BLaER1 (cell line): Measurements from ENCODE around the gene NCS1.

Experiments used
- H3K27ac ChIP-seq: shearing (Covaris generic); formaldehyde crosslinking; 2 replicates; pipeline ENCODE4 v1.8.1; 2022
- H3K27me3 ChIP-seq: shearing (Covaris generic); formaldehyde crosslinking; 2 replicates; pipeline ENCODE4 v1.8.1; 2022
- H3K36me3 ChIP-seq: shearing (Covaris generic); formaldehyde crosslinking; 2 replicates; pipeline ENCODE4 v1.8.1; 2022
- H3K4me1 ChIP-seq: shearing (Covaris generic); formaldehyde crosslinking; 2 replicates; pipeline ENCODE4 v1.8.1; 2022
- H3K4me2 ChIP-seq: shearing (Covaris generic); formaldehyde crosslinking; 2 replicates; pipeline ENCODE4 v1.8.1; 2022
- H3K4me3 ChIP-seq: shearing (Covaris generic); formaldehyde crosslinking; 2 replicates; pipeline ENCODE4 v1.8.1; 2022
- H3K9ac ChIP-seq: shearing (Covaris generic); formaldehyde crosslinking; 2 replicates; pipeline ENCODE4 v1.8.1; 2022
- H3K9me3 ChIP-seq: shearing (Covaris generic); formaldehyde crosslinking; 2 replicates; pipeline ENCODE4 v1.8.1; 2022
- H4K20me1 ChIP-seq: shearing (Covaris generic); formaldehyde crosslinking; 2 replicates; pipeline ENCODE4 v1.8.1; 2022
- Cebpa-rat ChIP-seq: shearing (Covaris generic); IDR thresholded peaks from 2 replicates; pipeline ENCODE4 v1.8.1; 2022

Gene NCS1

GRCh38 chr9:130144703-130145102, 27.5 kb upstream of the NCS1 start:
- Histone ChIP-seq H3K4me2 (no peak overlapping the region), H3K9ac (no peak overlapping the region), H3K27ac (no peak overlapping the region), H3K4me3 (no peak overlapping the region), H3K4me1 (peaks cover 46% of the 10 kb centered on the region), H3K9me3 (no peaks in the 10 kb centered on the region), H4K20me1 (no peaks in the 10 kb centered on the region), H3K36me3 (no peaks in the 10 kb centered on the region), H3K27me3 (no peaks in the 10 kb centered on the region)
- TF ChIP-seq Cebpa-rat: no peak

GRCh38 chr9:130145658-130146057, 26.5 kb upstream of the NCS1 start:
- Histone ChIP-seq H3K36me3 (no peaks in the 10 kb centered on the region), H4K20me1 (no peaks in the 10 kb centered on the region), H3K9me3 (no peaks in the 10 kb centered on the region), H3K27me3 (no peaks in the 10 kb centered on the region), H3K4me1 (peaks cover 37% of the 10 kb centered on the region), H3K4me2 (no peak overlapping the region), H3K4me3 (no peak overlapping the region), H3K9ac (no peak overlapping the region), H3K27ac (no peak overlapping the region)
- no peak for TF ChIP-seq Cebpa-rat

DNA sequence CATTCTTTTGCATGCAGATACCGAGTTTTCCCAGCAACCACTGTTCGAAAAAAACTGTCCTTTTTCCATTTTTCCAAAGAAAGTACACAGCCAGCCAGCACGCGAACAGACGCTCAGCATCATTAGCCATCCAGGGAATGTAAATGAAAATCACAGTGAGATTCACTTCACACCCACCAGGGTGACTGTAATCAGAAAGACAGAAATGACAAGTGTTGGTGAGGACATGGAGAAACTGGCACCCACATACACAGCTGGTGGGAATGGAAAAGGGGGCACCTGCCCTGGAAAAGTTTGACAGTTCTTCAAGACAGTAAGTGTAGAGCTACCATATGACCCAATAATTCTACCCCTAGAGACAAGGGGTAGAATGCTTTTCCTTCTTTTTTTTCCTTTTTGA, 25.0 kb upstream of the NCS1 start:
- no peaks in the 10 kb centered on the region for H3K36me3 ChIP-seq
- no peak overlapping the region for H3K4me2 ChIP-seq
- H3K4me1 ChIP-seq: peaks cover 23% of the 10 kb centered on the region
- no peak for TF ChIP-seq Cebpa-rat
- H4K20me1 ChIP-seq: no peaks in the 10 kb centered on the region
- H3K27ac ChIP-seq: no peak overlapping the region
- H3K9me3 ChIP-seq: no peaks in the 10 kb centered on the region
- H3K9ac ChIP-seq: no peak overlapping the region
- H3K4me3 ChIP-seq: no peak overlapping the region
- H3K27me3 ChIP-seq: no peaks in the 10 kb centered on the region

GRCh38 chr9:130147910-130148309, 24.3 kb upstream of the NCS1 start:
- Histone ChIP-seq H3K9ac (no peak overlapping the region), H3K36me3 (no peaks in the 10 kb centered on the region), H3K27ac (no peak overlapping the region), H4K20me1 (no peaks in the 10 kb centered on the region), H3K4me1 (peaks cover 16% of the 10 kb centered on the region), H3K4me2 (no peak overlapping the region), H3K9me3 (no peaks in the 10 kb centered on the region), H3K27me3 (no peaks in the 10 kb centered on the region), H3K4me3 (no peak overlapping the region)
- TF ChIP-seq Cebpa-rat: no peak

DNA sequence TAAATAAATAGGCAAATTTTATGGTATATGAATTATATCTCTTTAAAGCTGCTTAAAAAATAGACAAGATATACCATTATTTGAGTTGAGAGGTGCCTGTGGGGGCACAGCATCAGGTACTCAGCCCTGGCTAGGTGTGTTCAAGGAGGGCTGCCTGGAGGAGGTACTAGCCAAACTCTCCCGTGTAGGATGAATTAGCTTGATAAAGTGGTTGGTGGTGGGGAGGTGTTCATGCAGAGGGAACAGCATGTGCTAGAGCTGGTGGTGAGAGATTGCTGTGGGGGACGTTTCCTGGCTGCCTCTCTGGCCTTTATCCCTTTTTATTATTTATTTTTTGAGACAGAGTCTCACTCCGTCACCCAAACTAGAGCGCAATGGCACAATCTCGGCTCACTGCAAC, 23.2 kb upstream of the NCS1 start:
- TF ChIP-seq Cebpa-rat: no peak
- no peaks in the 10 kb centered on the region for H4K20me1 ChIP-seq
- H3K4me1 ChIP-seq: peaks cover 4% of the 10 kb centered on the region
- H3K9me3 ChIP-seq: no peaks in the 10 kb centered on the region
- H3K4me2 ChIP-seq: no peak overlapping the region
- H3K27me3 ChIP-seq: no peaks in the 10 kb centered on the region
- H3K27ac ChIP-seq: no peak overlapping the region
- H3K4me3 ChIP-seq: no peak overlapping the region
- no peaks in the 10 kb centered on the region for H3K36me3 ChIP-seq
- H3K9ac ChIP-seq: no peak overlapping the region

DNA sequence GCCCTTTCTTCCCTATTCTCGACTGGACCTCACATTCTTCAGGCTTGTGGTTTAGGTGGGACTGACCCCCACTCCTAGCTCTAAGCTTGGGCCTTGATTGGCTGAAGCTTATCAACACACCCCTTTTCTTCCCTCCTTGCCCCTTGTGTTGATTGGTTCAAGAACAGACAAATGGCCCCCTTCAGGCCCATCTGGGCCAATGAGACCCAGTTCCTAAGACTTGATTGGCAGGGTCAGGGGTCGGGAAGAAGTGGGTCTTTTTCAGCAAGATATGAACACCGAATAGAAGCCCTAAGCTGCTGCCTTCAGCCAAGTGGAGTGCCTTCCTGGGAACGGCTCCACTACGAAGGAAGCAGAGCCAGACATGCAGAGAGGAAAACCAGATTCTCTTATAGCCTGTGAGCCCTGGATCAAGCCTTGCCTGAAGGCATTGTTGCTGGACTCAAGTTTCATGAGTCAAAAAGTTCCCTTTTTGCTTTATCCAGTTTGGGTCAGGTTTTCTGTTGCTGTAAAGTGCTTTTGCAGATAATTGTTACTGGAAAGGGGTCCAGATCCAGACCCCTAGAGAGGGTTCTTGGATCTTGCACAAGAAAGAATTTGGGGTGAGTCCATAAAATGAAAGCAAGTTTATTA, 22.4 kb upstream of the NCS1 start:
- Histone ChIP-seq H3K36me3 (no peaks in the 10 kb centered on the region), H3K27ac (no peak overlapping the region), H3K9ac (no peak overlapping the region), H3K27me3 (no peaks in the 10 kb centered on the region), H3K9me3 (no peaks in the 10 kb centered on the region), H3K4me1 (no peaks in the 10 kb centered on the region), H3K4me2 (no peak overlapping the region), H3K4me3 (no peak overlapping the region), H4K20me1 (no peaks in the 10 kb centered on the region)
- no peak for TF ChIP-seq Cebpa-rat

DNA sequence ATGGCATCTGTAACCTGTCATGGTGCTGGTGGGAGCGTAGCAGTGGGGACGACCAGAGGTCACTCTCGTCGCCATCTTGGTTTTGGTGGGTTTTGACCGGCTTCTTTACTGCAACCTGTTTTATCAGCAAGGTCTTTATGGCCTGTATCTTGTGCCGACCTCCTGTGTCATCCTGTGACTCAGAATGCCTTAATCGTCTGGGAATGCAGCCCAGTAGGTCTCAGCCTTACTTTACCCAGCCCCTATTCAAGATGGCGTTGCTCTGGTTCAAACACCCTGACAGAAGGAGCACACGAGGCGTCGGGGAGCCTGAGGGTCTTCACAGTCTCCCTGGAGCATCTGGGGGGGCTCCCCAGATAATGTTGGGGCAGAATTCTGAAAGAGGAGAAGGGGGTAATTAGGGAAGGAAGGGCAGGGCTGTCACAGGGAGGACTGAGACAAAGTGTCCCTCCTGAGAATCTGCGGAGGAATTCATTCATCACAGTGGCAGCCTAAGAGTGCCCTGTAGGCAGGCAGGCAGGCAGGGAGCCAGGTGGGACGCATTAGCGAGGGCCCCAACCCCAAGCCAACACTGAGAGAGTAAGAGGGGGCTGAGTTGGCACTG, 21.3 kb upstream of the NCS1 start:
- no peaks in the 10 kb centered on the region for H3K36me3 ChIP-seq
- H3K4me2 ChIP-seq: no peak overlapping the region
- no peak overlapping the region for H3K27ac ChIP-seq
- TF ChIP-seq Cebpa-rat: no peak
- no peaks in the 10 kb centered on the region for H3K27me3 ChIP-seq
- H3K9me3 ChIP-seq: no peaks in the 10 kb centered on the region
- no peaks in the 10 kb centered on the region for H4K20me1 ChIP-seq
- H3K4me3 ChIP-seq: no peak overlapping the region
- no peaks in the 10 kb centered on the region for H3K4me1 ChIP-seq
- H3K9ac ChIP-seq: no peak overlapping the region

DNA sequence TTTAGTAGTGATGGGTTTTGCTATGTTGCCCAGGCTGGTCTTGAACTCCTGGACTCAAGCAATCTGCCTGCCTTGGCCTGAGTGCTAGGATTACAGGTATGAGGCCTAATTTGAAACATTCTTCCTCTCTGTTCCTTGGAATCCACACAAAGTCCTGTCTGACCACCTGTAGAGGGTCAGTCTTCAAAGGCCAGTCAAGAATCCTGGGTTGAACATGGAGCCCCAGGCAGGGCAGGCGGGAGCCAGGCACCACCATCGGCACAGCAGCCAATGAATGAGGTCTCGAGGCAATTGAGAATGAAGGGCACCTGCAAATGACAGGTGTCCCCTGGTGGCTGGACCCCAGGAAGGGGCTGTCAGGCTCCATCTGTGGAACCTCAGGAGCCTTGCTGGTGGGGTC, 17.4 kb upstream of the NCS1 start:
- H3K9ac ChIP-seq: no peak overlapping the region
- H4K20me1 ChIP-seq: no peaks in the 10 kb centered on the region
- no peaks in the 10 kb centered on the region for H3K36me3 ChIP-seq
- H3K4me2 ChIP-seq: no peak overlapping the region
- no peaks in the 10 kb centered on the region for H3K9me3 ChIP-seq
- no peak overlapping the region for H3K27ac ChIP-seq
- TF ChIP-seq Cebpa-rat: no peak
- no peaks in the 10 kb centered on the region for H3K27me3 ChIP-seq
- no peaks in the 10 kb centered on the region for H3K4me1 ChIP-seq
- H3K4me3 ChIP-seq: no peak overlapping the region

- H3K27ac ChIP-seq: no peak overlapping the region
- no peaks in the 10 kb centered on the region for H3K36me3 ChIP-seq
- H3K4me3 ChIP-seq: no peak overlapping the region
- H3K27me3 ChIP-seq: no peaks in the 10 kb centered on the region
- TF ChIP-seq Cebpa-rat: no peak
- no peak overlapping the region for H3K4me2 ChIP-seq
- no peaks in the 10 kb centered on the region for H3K9me3 ChIP-seq
- no peaks in the 10 kb centered on the region for H4K20me1 ChIP-seq
- H3K9ac ChIP-seq: no peak overlapping the region
- H3K4me1 ChIP-seq: no peaks in the 10 kb centered on the region
Observed at GRCh38 chr9:130155647-130156046, 16.6 kb upstream of the NCS1 start.

GRCh38 chr9:130156672-130157071, 15.5 kb upstream of the NCS1 start:
- Histone ChIP-seq H4K20me1 (no peaks in the 10 kb centered on the region), H3K36me3 (no peaks in the 10 kb centered on the region), H3K4me2 (no peak overlapping the region), H3K27ac (no peak overlapping the region), H3K27me3 (no peaks in the 10 kb centered on the region), H3K9ac (no peak overlapping the region), H3K9me3 (no peaks in the 10 kb centered on the region), H3K4me3 (no peak overlapping the region), H3K4me1 (no peaks in the 10 kb centered on the region)
- no peak for TF ChIP-seq Cebpa-rat

- Histone ChIP-seq H3K27me3 (no peaks in the 10 kb centered on the region), H3K36me3 (no peaks in the 10 kb centered on the region), H3K27ac (no peak overlapping the region), H4K20me1 (no peaks in the 10 kb centered on the region), H3K9me3 (no peaks in the 10 kb centered on the region), H3K4me1 (no peaks in the 10 kb centered on the region), H3K4me2 (no peak overlapping the region), H3K9ac (no peak overlapping the region), H3K4me3 (no peak overlapping the region)
- no peak for TF ChIP-seq Cebpa-rat
Observed at GRCh38 chr9:130157079-130157478, 15.1 kb upstream of the NCS1 start.
